ENCODE data around the gene FKBP1A.

GRCh38 chr20:1330075-1330830 lies 62.6 kb downstream of the FKBP1A start:
- TF ChIP-seq CTCF (IDR thresholded peaks at IDR 0.05): no peak
- TF ChIP-seq POLR2A (IDR thresholded peaks at IDR 0.05): no peak

All from stomach (tissue), 4 donors.